GM12873 (cell line): ENCODE data around the gene USP5.

ENCODE experiments used
- CTCF ChIP-seq: IDR thresholded peaks from 2 replicates; pipeline ENCODE4 v1.5.1; 2012; ENCODE audit warnings: low read depth, mild to moderate bottlenecking, moderate library complexity, low read length, control low read depth; ENCODE audit not compliant: insufficient read depth; ENCODE audit errors: missing control alignments

Gene USP5

DNA sequence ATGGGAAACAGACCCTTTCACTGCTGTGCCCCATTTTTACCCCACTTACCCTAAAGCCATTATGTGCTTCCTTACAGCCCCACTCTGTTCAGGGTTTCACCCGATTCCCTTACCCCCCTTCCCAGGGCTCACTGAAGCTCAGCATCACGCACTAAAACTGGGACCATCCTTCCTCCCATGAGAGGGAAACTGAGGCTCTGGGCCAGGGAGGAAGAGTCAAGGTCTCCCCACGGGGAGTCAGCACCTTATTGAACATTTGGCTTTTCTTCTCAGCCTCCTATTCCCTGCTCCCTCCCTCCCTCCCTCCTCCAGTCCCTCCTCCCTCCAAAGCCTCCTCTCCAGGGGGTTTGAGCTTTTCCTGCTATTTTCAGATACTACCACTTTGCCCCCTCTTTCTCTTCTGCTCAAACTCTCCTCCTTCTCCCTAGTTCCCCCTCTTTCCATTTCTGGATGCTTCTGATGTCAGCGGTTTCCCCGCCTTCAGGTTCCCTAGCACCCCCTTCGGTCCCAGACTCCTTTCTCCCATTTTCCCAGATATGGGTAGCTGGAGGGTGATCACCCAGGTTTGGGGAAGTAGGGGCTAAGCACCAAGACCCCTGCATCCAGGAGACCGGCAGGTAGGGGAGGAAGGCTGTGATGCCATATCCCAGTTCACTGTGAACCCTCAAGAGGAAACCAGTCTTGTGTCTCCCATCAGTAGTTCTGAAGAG, 29.4 kb upstream of the USP5 start:
- TF ChIP-seq CTCF = no peak

GRCh38 chr12:6823182-6824084, 28.5 kb upstream of the USP5 start:
- TF ChIP-seq CTCF = no peak

GRCh38 chr12:6824085-6824775, 27.7 kb upstream of the USP5 start:
- no peak for TF ChIP-seq CTCF

DNA sequence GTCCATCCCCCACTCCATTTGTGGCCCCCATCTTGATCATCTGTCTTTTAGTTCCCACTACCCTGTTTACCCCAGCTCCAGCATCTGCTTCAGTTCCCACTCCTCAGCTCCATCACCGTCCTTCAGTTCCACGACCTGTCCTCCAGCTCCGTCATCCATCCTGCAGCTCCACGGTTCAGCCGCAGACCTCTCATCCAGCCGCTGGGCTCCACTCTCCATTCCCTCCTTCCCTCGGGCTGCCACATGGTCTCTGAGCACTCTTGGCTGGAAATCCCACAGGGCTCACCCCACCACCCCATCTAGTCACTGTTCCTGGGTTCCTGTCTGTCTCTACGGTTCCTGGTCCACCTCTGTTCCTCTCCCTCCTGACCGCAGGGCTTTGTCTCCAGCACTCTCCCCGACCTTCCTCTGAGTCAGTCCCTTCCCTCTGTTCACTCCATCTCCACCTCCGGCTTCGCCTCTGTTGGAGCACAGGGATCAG, 27.0 kb upstream of the USP5 start:
- TF ChIP-seq CTCF = no peak

GRCh38 chr12:6825398-6826124, 26.4 kb upstream of the USP5 start:
- TF ChIP-seq CTCF = peak; percentile 97

- no peak for TF ChIP-seq CTCF
Measured at GRCh38 chr12:6826125-6826733, 25.7 kb upstream of the USP5 start.
